Tibial artery (tissue), 4 donors: ENCODE measurements around the gene SORL1-AS1.

ENCODE experiments used
- DNase-seq, 2 donors: peaks; one replicate each; pipeline ENCODE4 v3.0.0-alpha.2; 2019
- H3K27ac ChIP-seq, 2 donors: fragments of 200-600 bp; sonication (generic) in 1 of 2; 1 replicate in 1 of 2; 2 replicates in 1 of 2; pipeline ENCODE4 v1.5.1; 2018 to 2019; ENCODE audit warnings: mild to moderate bottlenecking in 1 of 2
- H3K27me3 ChIP-seq, 2 donors: fragments of 200-600 bp; sonication (generic) in 1 of 2; one replicate each; pipeline versions ENCODE4 v1.5.1 to v1.6.0; 2016 to 2019
- H3K36me3 ChIP-seq, 3 donors: fragments of 200-600 bp; sonication (generic) in 2 of 3; one replicate each; pipeline ENCODE4 v1.5.1; 2016 to 2019; ENCODE audit warnings: mild to moderate bottlenecking in 2 of 3
- H3K4me1 ChIP-seq, 4 donors: fragments of 200-600 bp; sonication (generic) in 2 of 4; 1 replicate in 3 of 4; 2 replicates in 1 of 4; pipeline ENCODE4 v1.5.1; 2016 to 2019
- H3K4me3 ChIP-seq, 2 donors: fragments of 200-600 bp; sonication (generic) in 1 of 2; 1 replicate in 1 of 2; 2 replicates in 1 of 2; pipeline ENCODE4 v1.5.1; 2018 to 2019; ENCODE audit warnings: mild to moderate bottlenecking in 2 of 2
- H3K9me3 ChIP-seq, 3 donors: fragments of 200-600 bp; sonication (generic) in 1 of 3; one replicate each; pipeline ENCODE4 v1.5.1; 2016 to 2019
- CTCF ChIP-seq, 2 experiments: fragments of 200-600 bp in 1 of 2; fragments of 450-650 bp in 1 of 2; IDR thresholded peaks; one replicate each; pipeline ENCODE4 v1.5.1; 2017 to 2019; ENCODE audit warnings: antibody characterized with exemption in 2 of 2, mild to moderate bottlenecking in 1 of 2, moderate library complexity in 1 of 2
- intact Hi-C: fragments of 100-400 bp; cut with DNase I; formaldehyde crosslinking; loops from one replicate; pipeline ENCODE4 v1.15.0; 2023; ENCODE audit warnings: low total_unique reads

The SORL1-AS1 gene

GRCh38 chr11:121445071-121445768 is 7.5 kb downstream of the SORL1-AS1 start:
- TF ChIP-seq CTCF (IDR thresholded peaks at IDR 0.05): no peak
- DNase-seq: no peak
- H3K27me3 ChIP-seq: no peaks in the 10 kb centered on the region
- intact Hi-C loops: no loop called here
- H3K9me3 ChIP-seq: no peaks in the 10 kb centered on the region
- H3K36me3 ChIP-seq: no peaks in the 10 kb centered on the region
- H3K27ac ChIP-seq: no peak overlapping the region
- H3K4me3 ChIP-seq: no peak overlapping the region
- peaks cover 0 to 2% (median 0%) of the 10 kb centered on the region in 4 donors for H3K4me1 ChIP-seq

- Histone ChIP-seq H3K27ac (no peak overlapping the region), H3K9me3 (no peaks in the 10 kb centered on the region)
- TF ChIP-seq CTCF (IDR thresholded peaks at IDR 0.05): no peak
These were observed 8.2 kb downstream of the SORL1-AS1 start for GRCh38 chr11:121444526-121444925.

GRCh38 chr11:121443688-121444275 is 9.0 kb downstream of the SORL1-AS1 start:
- no peak overlapping the region for H3K4me3 ChIP-seq
- no peaks in the 10 kb centered on the region for H3K9me3 ChIP-seq
- intact Hi-C loops: no loop called here
- H3K27me3 ChIP-seq: no peaks in the 10 kb centered on the region
- no peak overlapping the region for H3K27ac ChIP-seq
- H3K36me3 ChIP-seq: no peaks in the 10 kb centered on the region
- peaks cover 0 to 16% (median 8%) of the 10 kb centered on the region in 4 donors for H3K4me1 ChIP-seq
- TF ChIP-seq CTCF (IDR thresholded peaks at IDR 0.05): no peak
- no peak for DNase-seq

More at GRCh38 chr11:121444526-121444925, 8.2 kb downstream of the SORL1-AS1 start:
- no peaks in the 10 kb centered on the region for H3K27me3 ChIP-seq
- H3K4me3 ChIP-seq: no peak overlapping the region
- intact Hi-C loops: no loop called here
- H3K36me3 ChIP-seq: no peaks in the 10 kb centered on the region
- peaks cover 0 to 9% (median 2%) of the 10 kb centered on the region in 4 donors for H3K4me1 ChIP-seq
- no peak for DNase-seq

- H3K27ac ChIP-seq: no peak overlapping the region
- no peak for TF ChIP-seq CTCF (IDR thresholded peaks at IDR 0.05)
- DNase-seq: no peak
- no peak overlapping the region for H3K4me3 ChIP-seq
- no peaks in the 10 kb centered on the region for H3K9me3 ChIP-seq
- no peaks in the 10 kb centered on the region for H3K27me3 ChIP-seq
- intact Hi-C loops: no loop called here
- no peaks in the 10 kb centered on the region for H3K36me3 ChIP-seq
- H3K4me1 ChIP-seq: peaks cover 0 to 29% (median 14%) of the 10 kb centered on the region in 4 donors
These were observed 11.2 kb downstream of the SORL1-AS1 start for GRCh38 chr11:121441521-121441920.

- no peak overlapping the region for H3K4me3 ChIP-seq
- H3K27me3 ChIP-seq: no peaks in the 10 kb centered on the region
- H3K27ac ChIP-seq: peak overlapping the region; percentile 18 to 51
- H3K9me3 ChIP-seq: no peaks in the 10 kb centered on the region
- intact Hi-C loops: no loop called here
- no peaks in the 10 kb centered on the region for H3K36me3 ChIP-seq
- DNase-seq: no peak
- no peak for TF ChIP-seq CTCF (IDR thresholded peaks at IDR 0.05)
- peaks cover 0 to 29% (median 14%) of the 10 kb centered on the region in 4 donors for H3K4me1 ChIP-seq
These were observed 13.0 kb downstream of the SORL1-AS1 start for GRCh38 chr11:121439759-121440158.
